BLaER1 treated with 17β-estradiol and CSF1 and Interleukin-3, amounts not matched to agents 10 nM and 100 nM (cell line): Measurements from ENCODE around the gene GBX2.
A peak's percentile ranks its signal among the peaks of the same experiment; 100 is the strongest.

Experiments used
- H3K27ac ChIP-seq, 11 experiments: shearing (Covaris generic); formaldehyde crosslinking; 2 replicates each; pipeline ENCODE4 v1.8.1; 2022
- H3K27me3 ChIP-seq, 11 experiments: shearing (Covaris generic); formaldehyde crosslinking; 2 replicates each; pipeline ENCODE4 v1.8.1; 2022
- H3K36me3 ChIP-seq, 11 experiments: shearing (Covaris generic); formaldehyde crosslinking; 2 replicates each; pipeline ENCODE4 v1.8.1; 2022
- H3K4me1 ChIP-seq, 10 experiments: shearing (Covaris generic); formaldehyde crosslinking; 2 replicates each; pipeline ENCODE4 v1.8.1; 2022
- H3K4me2 ChIP-seq, 11 experiments: shearing (Covaris generic); formaldehyde crosslinking; 2 replicates each; pipeline ENCODE4 v1.8.1; 2022
- H3K4me3 ChIP-seq, 10 experiments: shearing (Covaris generic); formaldehyde crosslinking; 2 replicates each; pipeline ENCODE4 v1.8.1; 2022
- H3K9ac ChIP-seq, 11 experiments: shearing (Covaris generic); formaldehyde crosslinking; 2 replicates each; pipeline ENCODE4 v1.8.1; 2022
- H3K9me3 ChIP-seq, 11 experiments: shearing (Covaris generic); formaldehyde crosslinking; replicated peaks in 1 of 11; 2 replicates each; pipeline ENCODE4 v1.8.1; 2022
- H4K20me1 ChIP-seq, 11 experiments: shearing (Covaris generic); formaldehyde crosslinking; 2 replicates each; pipeline ENCODE4 v1.8.1; 2022
- Cebpa-rat ChIP-seq, 11 experiments: shearing (Covaris generic); IDR thresholded peaks; 2 replicates each; pipeline ENCODE4 v1.8.1; 2022

GBX2 gene

DNA sequence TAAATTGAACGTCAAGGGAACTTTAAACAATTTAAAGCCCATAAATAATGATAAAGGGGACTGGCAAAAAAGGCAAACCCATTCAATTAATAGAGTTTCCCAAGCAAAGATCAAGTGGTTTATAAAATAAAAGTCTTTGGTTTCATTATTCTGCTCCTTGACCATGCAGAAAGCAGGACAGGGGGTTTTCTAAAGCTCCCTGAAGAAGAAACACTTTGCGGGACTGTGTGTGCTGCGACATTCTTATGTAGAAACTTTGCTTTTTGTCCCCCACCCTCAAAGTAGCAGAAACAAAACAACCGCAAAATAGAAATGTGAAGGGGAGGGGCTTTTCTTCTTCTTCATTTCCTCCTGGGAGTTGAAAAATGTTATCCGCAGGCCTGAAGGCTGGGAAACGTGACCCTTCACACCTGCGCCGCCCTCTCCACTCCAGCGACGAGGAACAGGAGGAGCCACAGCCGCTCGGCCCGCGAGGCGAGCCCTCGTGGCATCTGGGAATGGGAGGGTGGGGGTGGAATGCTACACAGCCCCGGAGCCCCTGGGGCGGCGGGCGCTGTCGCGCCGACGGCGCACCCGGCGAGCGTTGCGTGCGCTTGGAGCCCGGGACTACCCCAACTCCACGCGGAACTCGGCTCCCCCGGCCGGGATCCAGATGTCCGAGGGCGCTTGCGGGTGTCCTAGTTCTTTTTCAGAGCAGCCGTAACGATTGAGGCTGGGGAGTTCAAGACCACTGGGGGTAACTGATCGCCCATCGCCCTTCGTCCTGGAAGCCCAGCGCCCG lies 4.3 kb upstream of the GBX2 start:
- Histone ChIP-seq H4K20me1 (peaks cover 0 to 87% (median 66%) of the 10 kb centered on the region in 11 experiments; a peak in 19 of 22 replicates), H3K9ac (no peak overlapping the region), H3K4me1 (peaks cover 14 to 57% (median 26%) of the 10 kb centered on the region in 10 experiments), H3K36me3 (no peaks in the 10 kb centered on the region), H3K4me3 (peak overlapping the region in 2 of 10 experiments; percentile 11 to 27; a peak in 4 of 20 replicates), H3K4me2 (peak overlapping the region in 10 of 11 experiments; percentile 42 to 62 (median 54); a peak in 17 of 22 replicates), H3K27me3 (peaks cover 100% of the 10 kb centered on the region in 11 experiments), H3K27ac (no peak overlapping the region), H3K9me3 (peaks cover 5 to 33% (median 18%) of the 10 kb centered on the region in 11 experiments; a peak in 18 of 22 replicates)
- TF ChIP-seq Cebpa-rat (IDR thresholded peaks at IDR 0.05): no peak

DNA sequence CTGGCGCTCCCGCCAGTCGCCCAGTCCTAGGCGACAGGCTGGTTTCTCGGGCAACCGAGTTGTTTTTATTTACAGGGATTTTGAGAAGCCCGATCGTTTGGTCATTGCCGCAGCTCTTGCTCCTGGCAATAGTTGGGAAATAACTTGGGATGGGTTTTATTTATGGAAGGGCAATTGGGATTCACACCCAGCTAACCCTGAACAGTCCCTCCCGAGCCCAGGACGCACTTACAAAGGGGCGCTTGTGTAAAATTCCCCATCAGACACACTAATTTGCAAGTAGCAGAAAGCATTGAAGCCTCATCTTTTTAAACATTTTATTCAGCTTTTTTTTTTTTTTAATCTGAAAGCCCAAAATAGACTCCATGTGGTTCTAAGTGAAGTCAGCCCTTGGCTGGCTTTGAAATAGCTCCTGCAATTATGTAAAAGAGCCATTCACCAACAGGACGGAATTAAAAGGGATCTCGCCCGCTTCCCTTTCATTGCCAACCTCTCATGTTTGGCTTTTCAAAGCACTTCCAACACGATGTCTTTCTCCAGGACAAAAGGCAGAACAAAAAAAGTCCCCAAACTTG lies 3.6 kb upstream of the GBX2 start:
- Histone ChIP-seq H3K4me2 (peak overlapping the region in 2 of 11 experiments; percentile 45 to 62; a peak in 1 of 22 replicates), H3K9ac (no peak overlapping the region), H3K27me3 (peaks cover 100% of the 10 kb centered on the region in 11 experiments), H3K9me3 (peaks cover 5 to 33% (median 18%) of the 10 kb centered on the region in 11 experiments; a peak in 18 of 22 replicates), H4K20me1 (peaks cover 0 to 90% (median 73%) of the 10 kb centered on the region in 11 experiments; a peak in 19 of 22 replicates), H3K4me3 (no peak overlapping the region), H3K36me3 (no peaks in the 10 kb centered on the region), H3K4me1 (peaks cover 21 to 63% (median 32%) of the 10 kb centered on the region in 10 experiments), H3K27ac (no peak overlapping the region)
- TF ChIP-seq Cebpa-rat (IDR thresholded peaks at IDR 0.05): no peak

DNA sequence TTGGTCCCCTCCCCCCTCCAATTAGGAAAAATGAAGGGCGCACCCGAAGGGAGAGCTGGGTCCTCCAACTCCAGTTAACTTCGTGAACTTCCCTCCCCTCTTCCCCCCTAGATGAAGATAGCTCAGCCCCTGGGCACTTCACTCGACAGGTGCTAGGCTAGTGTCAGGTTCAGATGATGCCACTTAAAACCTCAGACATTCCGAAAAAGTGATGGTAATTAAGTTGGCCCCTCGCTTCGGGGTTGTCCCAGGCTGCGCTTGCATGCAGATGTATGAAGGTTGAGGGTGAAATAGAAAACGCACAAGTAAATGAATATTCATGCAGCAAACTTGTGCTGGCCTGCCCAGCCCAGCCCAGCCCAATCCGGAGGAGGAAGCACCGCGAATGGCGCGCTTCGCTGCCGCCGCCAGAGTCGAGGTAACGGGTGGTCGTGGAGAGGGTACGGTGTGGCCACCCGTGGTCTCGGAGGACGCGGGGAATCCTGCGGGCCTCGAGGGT lies 3.0 kb upstream of the GBX2 start:
- Histone ChIP-seq H3K4me3 (no peak overlapping the region), H4K20me1 (peaks cover 0 to 95% (median 79%) of the 10 kb centered on the region in 11 experiments; a peak in 19 of 22 replicates), H3K27me3 (peaks cover 100% of the 10 kb centered on the region in 11 experiments), H3K9me3 (peaks cover 5 to 33% (median 18%) of the 10 kb centered on the region in 11 experiments; a peak in 18 of 22 replicates), H3K27ac (no peak overlapping the region), H3K4me2 (no peak overlapping the region), H3K36me3 (no peaks in the 10 kb centered on the region), H3K9ac (no peak overlapping the region), H3K4me1 (peaks cover 26 to 69% (median 37%) of the 10 kb centered on the region in 10 experiments)
- TF ChIP-seq Cebpa-rat (IDR thresholded peaks at IDR 0.05): no peak

- Histone ChIP-seq H3K4me1 (peaks cover 26 to 69% (median 40%) of the 10 kb centered on the region in 10 experiments), H3K4me2 (no peak overlapping the region), H3K36me3 (no peaks in the 10 kb centered on the region), H3K4me3 (no peak overlapping the region), H3K27me3 (peaks cover 100% of the 10 kb centered on the region in 11 experiments), H3K9me3 (peaks cover 5 to 33% (median 18%) of the 10 kb centered on the region in 11 experiments; a peak in 18 of 22 replicates), H3K9ac (no peak overlapping the region), H4K20me1 (peaks cover 0 to 99% (median 84%) of the 10 kb centered on the region in 11 experiments; a peak in 19 of 22 replicates), H3K27ac (no peak overlapping the region)
- TF ChIP-seq Cebpa-rat (IDR thresholded peaks at IDR 0.05): no peak
These were observed 2.5 kb upstream of the GBX2 start for GRCh38 chr2:236170590-236171165.

DNA sequence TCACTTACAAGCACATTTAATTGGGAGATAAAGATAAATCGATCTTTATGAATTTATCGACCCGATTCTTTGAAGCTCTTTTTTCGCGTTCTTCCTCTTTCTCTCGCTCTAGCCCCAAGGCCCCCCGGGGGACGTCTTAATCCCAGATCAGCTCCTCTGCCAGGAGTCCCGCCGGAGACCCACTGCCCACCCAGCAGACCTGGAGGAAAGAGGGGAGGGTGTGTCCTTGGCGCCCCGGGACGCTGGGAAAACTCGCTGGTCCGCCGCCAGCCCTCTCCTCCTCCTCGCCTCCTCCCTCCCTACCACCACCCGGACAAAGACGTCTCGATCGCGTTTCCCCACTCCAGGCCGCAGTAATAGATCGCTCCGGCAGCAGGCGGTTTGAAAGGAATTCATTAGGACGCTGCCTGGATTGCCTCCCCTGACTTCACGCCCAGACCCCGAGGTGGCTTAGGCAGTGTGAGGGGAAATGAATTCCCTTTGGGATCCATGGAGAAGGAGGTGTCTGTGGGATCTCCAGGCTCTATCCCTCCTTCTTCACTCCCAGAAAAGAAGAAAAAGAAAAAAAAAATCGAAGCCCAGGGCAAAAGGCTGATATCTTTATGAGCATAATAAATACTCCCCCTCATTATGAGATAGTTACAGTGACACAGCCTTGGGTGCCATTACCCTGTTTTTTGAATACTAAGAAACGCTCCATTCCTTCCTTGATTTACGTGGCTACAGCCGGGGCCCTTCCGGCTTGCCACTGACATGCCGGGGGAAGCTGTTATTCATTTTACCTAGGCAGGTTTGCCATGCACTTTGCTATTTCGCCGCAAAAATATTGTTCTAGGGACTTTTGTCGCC lies 1.8 kb upstream of the GBX2 start:
- H3K27ac ChIP-seq: no peak overlapping the region
- H4K20me1 ChIP-seq: peaks cover 0 to 100% (median 89%) of the 10 kb centered on the region in 11 experiments; a peak in 19 of 22 replicates
- H3K27me3 ChIP-seq: peaks cover 100% of the 10 kb centered on the region in 11 experiments
- peaks cover 26 to 62% (median 38%) of the 10 kb centered on the region in 10 experiments for H3K4me1 ChIP-seq
- H3K9me3 ChIP-seq: peaks cover 5 to 33% (median 18%) of the 10 kb centered on the region in 11 experiments; a peak in 18 of 22 replicates
- no peak overlapping the region for H3K9ac ChIP-seq
- H3K4me3 ChIP-seq: no peak overlapping the region
- H3K4me2 ChIP-seq: no peak overlapping the region
- H3K36me3 ChIP-seq: no peaks in the 10 kb centered on the region
- no peak for TF ChIP-seq Cebpa-rat (IDR thresholded peaks at IDR 0.05)

- TF ChIP-seq Cebpa-rat (IDR thresholded peaks at IDR 0.05): no peak
- peaks cover 0 to 100% (median 91%) of the 10 kb centered on the region in 11 experiments; a peak in 19 of 22 replicates for H4K20me1 ChIP-seq
- peaks cover 100% of the 10 kb centered on the region in 11 experiments for H3K27me3 ChIP-seq
- H3K9ac ChIP-seq: no peak overlapping the region
- peaks cover 5 to 33% (median 18%) of the 10 kb centered on the region in 11 experiments; a peak in 18 of 22 replicates for H3K9me3 ChIP-seq
- peak overlapping the region in 1 of 10 experiments; percentile 28; a peak in 1 of 20 replicates for H3K4me3 ChIP-seq
- no peaks in the 10 kb centered on the region for H3K36me3 ChIP-seq
- no peak overlapping the region for H3K27ac ChIP-seq
- peaks cover 31 to 62% (median 44%) of the 10 kb centered on the region in 10 experiments for H3K4me1 ChIP-seq
- H3K4me2 ChIP-seq: 0 out of 22 replicates have a peak overlapping the region, but pooled peaks of 1 of the 11 experiments have one; percentile 95
These were observed 1.1 kb upstream of the GBX2 start for GRCh38 chr2:236169151-236169721.

DNA sequence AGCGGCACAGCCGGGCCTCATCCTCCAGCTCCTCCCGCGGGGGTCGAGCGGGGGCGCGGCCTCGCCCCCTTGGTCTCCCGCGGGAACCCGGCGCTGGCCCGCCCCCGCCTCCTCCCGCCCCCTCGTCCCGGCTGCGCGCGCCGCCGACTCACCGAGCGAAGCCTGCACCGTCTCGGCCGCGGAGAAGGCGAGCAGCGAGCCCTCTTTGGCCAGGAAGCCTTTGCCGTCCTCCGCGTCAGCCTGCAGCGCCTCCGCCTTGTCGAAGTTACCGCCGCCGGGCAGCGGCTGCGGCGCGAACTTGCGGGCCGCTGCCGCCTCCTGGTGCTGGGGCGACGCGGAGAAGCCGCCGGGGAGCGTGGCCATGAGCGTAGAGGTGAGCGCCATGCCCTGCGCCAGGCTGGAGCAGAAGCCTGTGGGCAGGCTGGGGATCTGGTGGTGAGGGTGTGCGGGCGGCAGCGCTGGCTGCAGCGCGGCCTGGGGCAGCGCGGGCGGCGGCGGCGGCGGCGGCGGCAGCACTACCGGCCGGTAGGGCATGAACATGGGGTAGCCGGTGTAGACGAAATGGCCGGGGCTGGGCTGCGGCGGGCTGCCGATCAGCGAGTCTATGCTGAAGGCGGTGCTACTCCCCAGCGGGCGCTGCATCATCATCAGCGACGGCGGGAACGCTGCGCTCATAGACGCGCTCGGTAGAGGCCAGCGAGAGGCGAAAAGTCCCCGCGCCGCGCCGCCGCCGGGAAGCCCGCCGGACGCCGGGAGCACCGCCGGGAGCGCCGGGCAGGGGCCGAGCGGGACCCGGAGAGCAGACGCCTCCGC lies 683 bp downstream of the GBX2 start:
- Histone ChIP-seq H3K4me1 (peaks cover 43 to 58% (median 51%) of the 10 kb centered on the region in 10 experiments), H3K27me3 (peaks cover 100% of the 10 kb centered on the region in 11 experiments), H3K4me3 (peak overlapping the region; percentile 50 to 69 (median 55)), H3K27ac (no peak overlapping the region), H3K9me3 (peaks cover 5 to 33% (median 18%) of the 10 kb centered on the region in 11 experiments; a peak in 18 of 22 replicates), H3K36me3 (no peaks in the 10 kb centered on the region), H4K20me1 (peaks cover 0 to 100% (median 97%) of the 10 kb centered on the region in 11 experiments; a peak in 19 of 22 replicates), H3K4me2 (peak overlapping the region; percentile 86 to 98 (median 95)), H3K9ac (peak overlapping the region in 5 of 11 experiments; percentile 10 to 46 (median 24); a peak in 7 of 22 replicates)
- no peak for TF ChIP-seq Cebpa-rat (IDR thresholded peaks at IDR 0.05)
